ENCODE results near the gene RAD51B. TPM values are rescaled to one million over a fixed set of nuclear protein-coding genes. Genes with fewer than 3 reads are reported as not detected.

Gene RAD51B
- total RNA-seq, 2 donors from 2014 or later = 13.7 to 15.1 TPM

DNA sequence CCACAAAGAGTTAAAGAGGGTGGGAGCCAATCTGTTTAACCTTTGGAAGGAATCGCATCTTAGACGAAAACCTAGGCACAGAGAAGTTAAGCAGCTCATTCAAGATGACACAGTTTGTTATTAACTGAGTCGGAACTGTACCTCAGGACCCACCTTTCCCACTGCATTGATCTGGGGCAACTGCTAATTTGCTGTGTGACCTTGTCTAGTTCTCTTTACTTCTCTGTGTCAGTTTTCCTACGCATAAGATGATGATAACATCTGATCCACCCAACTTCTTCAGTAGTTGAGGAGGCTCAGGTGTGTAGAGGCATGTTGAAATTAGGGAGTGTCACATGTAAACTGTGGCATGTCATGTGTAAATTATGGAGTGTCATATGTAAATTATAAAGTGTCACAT is 787.1 kb downstream of the RAD51B start:
- intact Hi-C loops (cut with DNase I) = no loop called here
- no peak for DNase-seq (ENCODE audit: low spot score)

DNA sequence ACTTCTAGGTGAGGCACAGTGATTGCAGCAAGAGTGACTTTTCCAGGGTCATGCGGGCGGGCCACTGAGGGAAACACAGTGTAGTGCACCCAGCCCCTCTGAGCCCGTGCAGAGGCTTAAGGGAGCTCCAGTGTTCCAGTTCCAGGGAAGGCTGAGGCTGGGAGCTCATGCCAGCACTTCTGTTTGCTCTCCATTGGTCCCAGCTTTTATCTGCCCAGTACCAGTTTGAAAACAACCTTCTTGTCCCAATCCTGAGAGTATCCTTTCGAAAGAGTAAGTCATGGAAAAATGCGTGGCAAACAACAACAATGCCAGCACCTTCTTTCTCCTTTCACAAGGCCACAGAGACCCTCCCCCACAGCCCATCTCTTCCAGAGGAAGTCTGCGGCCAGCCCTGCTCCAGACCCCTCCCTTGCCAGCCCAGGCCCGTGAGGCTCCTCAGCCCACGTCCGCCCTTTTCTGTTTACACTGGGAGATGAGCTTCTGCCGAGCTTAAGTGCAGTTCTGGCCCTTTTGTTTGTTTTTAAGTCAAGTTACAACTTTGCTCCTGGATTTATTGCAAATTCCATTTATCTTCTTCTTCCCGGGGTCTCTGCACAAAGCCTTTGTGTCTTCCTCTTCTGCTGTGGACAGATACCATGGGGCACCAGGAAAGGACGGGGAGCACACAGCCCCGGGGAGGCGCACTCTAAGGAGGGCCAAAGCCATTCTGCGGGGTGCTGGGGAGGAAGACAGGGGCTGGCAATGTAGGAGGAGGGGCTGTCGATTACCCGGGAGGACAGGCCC is 787.7 kb downstream of the RAD51B start:
- intact Hi-C loops (cut with DNase I) = no loop called here
- DNase-seq (ENCODE audit: low spot score) = no peak

DNA sequence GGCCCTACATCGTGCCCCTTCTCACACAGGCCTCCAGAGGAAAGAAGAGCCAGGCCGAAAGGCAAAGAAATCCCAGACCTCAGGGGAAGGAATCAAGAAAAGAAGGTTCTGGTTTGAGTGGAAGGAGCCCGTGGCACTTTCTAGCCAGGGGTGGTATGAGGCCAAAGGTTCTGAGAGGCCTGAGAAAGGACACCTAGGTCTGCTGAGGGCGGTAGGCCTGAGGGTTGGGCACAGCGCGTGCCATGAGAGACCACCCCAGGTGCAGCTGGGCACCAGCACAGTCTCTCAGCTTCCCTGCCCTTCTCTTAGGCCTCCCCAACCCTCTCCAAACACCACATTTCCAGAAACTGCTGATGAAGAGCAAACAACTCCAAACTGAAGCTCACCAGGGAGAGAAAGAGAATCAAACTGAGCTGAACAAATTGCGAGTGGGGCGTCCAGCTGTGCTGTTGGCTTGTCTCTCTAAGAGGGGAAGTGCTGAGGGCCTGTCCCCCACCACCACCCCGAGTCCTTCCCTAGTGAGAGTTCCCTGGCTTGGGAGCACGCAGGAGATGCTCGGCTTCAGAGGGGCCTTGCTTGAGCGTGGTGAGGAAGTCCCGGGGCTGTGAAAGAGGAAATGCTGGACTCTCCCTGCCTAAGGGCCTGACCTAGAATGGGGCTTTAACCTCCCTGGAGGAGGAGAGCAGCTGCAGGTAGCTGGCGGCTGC is 788.4 kb downstream of the RAD51B start:
- no peak for DNase-seq (ENCODE audit: low spot score)
- intact Hi-C loops (cut with DNase I) = no loop called here

DNA sequence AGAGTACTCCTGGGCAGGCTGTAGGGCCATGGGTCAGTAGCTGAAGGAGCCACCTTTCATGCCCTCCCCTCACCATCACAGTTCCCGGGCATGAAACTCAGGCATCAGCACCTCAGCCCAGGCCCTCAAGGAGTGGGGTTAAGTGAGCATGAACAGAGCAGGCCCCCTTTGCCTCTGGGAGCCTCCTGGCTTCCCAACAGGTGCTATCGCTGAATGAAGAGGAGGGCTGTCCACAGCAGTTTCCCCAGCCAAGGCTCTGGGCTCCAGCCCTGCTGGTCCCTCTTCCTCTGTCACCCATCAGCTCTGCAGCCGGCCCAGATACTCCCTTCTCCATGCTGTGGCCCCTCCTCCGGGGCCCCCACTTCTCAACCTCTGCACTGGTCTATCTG is 789.0 kb downstream of the RAD51B start:
- intact Hi-C loops (cut with DNase I) = no loop called here
- no peak for DNase-seq (ENCODE audit: low spot score)

DNA sequence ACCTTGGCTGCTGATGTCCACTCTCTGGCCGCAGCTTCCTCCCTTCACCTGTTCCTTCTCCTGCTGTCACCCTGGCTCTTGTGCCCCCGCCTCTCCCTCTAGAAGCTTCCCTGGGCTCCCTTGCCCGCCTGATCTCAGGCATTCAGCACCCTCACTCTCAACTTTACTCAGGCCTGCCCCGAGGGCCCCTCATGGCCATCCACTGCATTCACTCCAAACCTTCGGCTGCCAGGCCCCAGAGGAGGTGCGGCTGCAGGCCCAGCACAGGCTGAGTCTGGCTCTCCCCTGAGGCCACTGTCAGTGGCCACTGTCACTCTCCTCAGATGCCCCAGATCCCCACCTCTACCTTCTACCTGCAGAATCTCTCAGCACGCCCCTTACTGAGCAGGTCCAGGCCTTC is 789.4 kb downstream of the RAD51B start:
- intact Hi-C loops (cut with DNase I) = no loop called here
- no peak for DNase-seq (ENCODE audit: low spot score)

DNA sequence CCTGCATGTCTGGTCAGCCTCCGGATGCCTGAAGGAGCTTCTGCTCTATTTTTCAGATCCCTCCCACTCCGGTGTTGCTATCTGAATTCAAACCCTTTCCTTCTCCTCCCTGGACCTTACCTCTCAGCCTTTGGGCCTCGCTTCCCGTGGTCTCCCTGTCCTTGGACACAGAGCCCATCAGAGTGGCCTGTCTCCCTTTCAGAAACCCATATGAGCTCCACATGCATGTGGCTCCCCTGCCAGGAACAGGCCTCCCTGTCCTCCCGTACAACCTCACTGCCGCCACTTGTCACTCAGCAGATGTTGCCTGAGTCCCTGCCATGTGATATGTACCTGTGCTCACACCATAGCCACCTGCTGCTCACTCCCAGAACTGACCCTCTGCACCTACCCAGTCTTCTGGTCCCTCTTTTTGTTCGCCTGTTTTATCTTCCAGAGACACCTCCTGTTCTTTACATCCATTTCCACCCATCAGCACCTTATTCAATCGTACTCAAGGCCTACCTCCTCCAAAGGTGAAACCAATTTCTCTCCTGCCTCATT is 790.7 kb downstream of the RAD51B start:
- no peak for DNase-seq (ENCODE audit: low spot score)
- intact Hi-C loops (cut with DNase I) = no loop called here

DNA sequence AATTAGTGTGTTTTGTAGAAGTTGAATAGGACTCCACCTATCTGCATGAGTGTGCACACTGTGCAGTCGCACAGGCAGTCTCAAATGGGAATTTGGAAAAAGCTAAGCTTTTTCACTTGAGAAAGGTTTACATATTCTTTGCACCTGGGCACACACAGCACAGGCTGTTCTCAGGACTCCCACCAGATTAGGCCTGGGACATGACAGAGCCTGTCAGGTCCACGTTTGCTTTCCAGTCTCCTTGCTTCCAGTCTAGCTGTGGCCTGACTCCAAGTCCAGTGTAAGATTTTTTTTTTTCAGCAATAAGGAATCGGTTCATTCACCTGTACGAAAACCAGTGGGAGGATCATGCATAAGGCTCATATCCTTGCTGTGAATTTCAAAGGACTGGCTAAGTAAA is 792.0 kb downstream of the RAD51B start:
- DNase-seq (ENCODE audit: low spot score) = no peak
- intact Hi-C loops (cut with DNase I) = no loop called here

DNA sequence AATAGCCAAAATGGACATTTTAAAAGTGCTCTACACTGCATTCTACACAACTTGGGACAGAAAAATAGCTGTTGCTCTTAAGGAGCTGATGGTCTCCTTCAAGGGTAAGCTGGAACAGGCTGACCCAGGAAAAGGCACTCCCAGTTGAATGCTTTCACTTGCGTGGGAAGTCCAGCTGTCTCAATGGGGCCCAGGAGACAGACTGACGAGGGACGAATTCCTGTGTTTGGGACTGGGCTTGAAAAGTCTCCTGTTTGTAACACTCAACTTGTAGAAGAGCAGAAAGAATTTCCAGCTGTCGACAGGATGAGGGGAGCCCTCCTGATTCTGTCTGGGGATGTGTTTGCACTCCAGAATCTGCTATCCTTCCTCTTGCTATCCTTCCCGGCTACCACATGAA is 792.5 kb downstream of the RAD51B start:
- DNase-seq (ENCODE audit: low spot score) = no peak
- intact Hi-C loops (cut with DNase I) = no loop called here

DNA sequence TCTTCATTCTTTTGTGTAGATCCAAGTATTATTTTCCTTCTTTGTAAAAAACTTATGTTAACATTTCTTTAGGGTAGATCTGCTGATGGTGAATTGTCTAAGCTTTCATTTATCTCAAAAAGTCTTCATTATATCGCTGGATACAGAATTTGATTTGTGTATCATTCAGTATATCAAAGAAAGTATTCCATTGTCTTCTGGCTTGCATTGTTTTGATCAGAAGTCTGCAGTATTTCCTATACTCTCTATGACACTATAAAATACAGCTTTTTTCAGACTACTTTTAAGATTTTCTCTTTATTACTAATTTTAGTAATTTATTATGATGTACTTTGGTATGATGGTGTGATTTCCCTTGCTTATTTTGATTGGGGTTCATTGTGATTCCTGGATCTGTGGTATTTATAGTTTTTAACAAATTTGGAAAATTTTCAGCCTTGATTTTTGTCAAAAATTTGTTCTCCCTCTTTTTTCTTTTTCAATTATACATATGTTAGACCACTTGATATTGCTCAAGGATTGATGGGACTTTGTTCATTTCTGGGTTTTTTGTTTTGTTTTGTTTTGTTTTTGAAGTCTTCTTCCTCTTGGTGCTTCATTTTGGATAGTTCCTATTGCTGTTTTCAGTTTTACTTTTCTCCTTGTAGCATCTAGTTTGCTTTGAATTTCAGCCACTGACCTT is 796.8 kb downstream of the RAD51B start:
- no peak for DNase-seq (ENCODE audit: low spot score)
- intact Hi-C loops (cut with DNase I) = no loop called here

DNA sequence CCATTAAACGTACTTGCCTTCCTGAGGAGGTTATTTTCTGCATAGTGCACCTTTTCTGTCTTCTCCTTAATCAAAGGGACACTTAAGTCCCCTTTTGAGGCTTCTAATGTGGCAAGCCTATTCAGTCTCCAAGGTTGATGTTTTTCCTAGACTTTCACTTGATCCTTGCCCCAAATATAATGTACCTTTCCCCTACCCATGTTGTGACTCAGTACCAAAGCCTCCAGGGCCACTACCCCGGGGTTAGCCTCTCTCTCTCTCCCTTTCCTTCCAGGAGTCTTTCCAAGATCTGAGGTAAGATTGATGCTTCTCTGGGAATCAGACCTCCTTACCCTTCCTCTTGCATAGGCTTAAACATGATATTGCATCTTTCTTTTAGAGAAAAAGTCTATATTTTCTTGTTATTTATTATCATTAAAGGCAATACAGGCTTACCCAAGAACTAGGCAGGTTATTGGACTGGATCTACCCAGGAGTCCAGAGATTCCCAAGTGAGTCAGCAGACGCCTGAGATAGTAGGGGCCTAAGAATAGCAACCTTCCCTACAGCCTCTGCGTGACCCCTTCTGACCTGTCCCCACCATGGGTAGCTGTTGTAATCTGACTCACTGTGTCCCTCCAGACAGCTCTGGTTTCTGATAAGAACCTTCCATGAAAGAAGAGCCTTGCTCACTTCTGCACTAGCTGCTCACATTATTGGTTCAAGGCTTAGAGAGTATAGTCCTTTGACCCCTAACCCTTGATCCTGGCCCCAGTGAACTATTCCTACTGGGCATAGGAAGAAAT is 800.4 kb downstream of the RAD51B start:
- intact Hi-C loops (cut with DNase I) = no loop called here
- no peak for DNase-seq (ENCODE audit: low spot score)

DNA sequence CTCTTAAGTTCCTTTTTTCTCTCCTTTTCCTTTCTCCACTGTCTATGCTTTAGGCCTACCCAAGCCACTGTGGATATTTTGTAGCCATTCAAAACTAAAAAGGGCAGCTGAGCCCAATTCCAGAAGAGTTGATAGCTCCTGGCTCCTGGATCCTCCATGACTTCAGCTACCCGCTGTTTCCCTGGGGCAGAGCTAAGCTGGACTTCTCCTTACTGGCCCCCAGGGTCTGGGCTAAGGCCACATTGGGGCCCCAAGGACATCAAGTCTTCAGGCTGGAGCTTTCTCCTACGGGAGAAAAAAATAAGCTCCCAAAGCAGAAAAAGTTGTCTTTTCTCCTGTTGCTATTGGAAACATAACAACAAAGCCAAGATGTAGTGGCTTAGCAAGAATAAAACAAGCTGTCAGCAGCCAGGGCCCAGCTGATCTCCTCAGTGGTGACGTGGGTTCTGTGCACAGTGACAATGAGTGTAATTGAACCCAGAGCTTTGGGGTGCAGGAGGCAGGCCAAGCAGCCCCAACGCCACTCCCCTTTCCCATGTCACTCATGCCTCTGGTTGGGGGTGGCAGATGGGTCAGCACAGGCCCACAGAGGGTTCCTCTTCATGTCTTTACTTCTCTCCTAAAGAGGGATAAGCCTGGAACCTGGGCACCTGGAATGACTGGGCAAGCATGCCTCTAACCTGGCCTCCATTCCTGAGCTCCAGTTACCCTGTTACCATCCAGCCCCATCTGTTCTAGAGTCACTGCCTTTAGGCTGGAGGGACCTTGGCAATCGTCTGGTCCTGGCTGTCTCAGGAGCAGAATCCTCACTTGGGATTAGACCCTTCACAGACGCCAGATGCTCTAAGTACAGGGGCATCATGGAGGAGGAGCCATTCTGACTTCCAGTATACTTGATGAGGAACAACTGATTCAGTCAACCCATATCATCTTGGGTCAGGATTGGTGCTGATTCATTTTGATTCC is 802.1 kb downstream of the RAD51B start:
- peak; percentile 92 for DNase-seq (ENCODE audit: low spot score)
- intact Hi-C loops (cut with DNase I) = no loop called here

DNA sequence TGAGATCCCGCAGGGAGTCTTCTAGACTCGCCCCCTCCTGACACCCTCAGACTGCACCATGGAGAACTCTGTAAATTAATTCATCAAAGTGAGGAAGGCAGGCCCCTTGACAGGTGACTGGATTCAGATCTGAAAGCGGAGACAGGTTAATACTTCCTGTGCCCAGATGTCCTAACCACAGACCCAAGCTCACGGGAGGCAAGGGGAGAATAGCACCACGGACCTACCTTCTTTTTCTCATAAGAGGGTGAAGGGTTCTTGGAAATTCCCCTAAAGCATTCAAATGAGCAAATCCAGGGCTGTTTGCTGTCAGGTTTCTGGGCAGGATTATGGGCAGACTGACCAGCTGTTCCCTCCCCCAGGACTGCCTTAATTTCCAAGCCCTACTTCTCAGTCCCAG is 803.3 kb downstream of the RAD51B start:
- intact Hi-C loops (cut with DNase I) = no loop called here
- DNase-seq (ENCODE audit: low spot score) = no peak

DNA sequence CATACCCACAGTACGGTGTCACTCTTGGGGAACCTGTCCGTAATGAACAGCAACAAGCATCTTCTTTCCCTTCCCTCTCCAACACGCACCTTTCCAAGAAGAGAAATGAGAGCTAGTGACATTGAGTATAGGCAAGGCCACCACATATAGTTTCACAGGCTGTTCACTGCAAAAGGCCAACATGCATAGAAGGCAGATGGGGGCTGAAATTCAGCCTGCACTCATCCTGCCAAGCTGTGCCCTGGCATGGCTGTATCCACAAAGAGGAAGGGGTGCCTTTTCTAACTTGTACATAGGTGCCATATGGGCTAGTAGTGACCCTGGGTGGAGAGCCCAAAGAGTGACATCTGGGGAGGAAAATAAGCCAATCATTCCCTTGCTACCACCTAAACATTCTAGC is 803.7 kb downstream of the RAD51B start:
- DNase-seq (ENCODE audit: low spot score) = no peak
- intact Hi-C loops (cut with DNase I) = no loop called here

DNA sequence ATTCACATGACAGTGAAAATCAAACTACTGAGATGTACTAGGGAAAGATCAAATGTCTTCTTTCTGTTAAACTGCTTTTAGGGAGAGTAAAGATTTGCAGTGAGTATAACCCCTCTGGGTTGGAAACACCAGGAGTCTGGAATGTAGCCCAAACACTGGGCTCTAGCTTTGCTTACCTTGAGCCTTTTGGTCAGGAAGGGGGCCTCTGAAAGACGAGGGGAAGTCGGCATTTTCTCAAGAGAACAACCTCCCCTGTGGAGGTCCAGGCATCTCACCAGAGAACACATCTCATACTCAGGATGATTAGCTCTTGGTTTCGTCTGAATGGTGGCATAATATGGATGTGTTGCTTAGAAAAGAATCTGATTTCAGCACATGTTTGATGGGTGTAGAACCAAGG is 804.2 kb downstream of the RAD51B start:
- intact Hi-C loops (cut with DNase I) = no loop called here
- DNase-seq (ENCODE audit: low spot score) = no peak

DNA sequence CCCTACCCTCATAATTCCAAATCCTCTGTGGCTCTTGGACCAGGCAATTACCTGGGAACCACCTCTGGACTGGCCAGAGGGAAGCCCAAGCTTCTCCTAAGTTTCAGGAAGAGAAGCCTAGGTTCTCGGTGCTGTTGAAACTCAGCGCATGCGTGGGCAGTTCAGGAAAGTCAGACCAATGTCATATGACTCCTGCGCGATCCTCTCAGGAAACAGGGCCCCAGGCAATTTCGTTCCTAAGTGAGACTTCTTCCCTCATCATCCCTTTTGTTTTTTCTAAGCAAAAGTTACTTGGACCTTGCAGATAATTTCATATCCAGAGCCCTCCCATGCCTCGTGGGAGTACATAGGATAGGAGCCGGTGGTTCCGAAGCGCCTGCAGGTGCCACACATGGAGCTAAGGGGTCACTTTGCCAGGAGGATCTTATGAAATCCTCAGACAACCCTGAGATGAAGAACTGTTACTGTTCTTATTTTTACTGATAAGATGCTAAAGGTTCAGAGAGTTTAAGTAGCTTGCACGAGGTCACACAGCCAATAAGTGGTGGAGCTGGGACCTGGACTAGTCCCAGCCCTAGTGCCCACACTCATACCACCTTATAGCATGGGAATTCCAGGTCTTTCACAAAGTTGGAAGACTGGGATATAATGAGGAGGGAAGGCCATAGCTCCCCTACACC is 805.1 kb downstream of the RAD51B start:
- intact Hi-C loops (cut with DNase I) = no loop called here
- no peak for DNase-seq (ENCODE audit: low spot score)

DNA sequence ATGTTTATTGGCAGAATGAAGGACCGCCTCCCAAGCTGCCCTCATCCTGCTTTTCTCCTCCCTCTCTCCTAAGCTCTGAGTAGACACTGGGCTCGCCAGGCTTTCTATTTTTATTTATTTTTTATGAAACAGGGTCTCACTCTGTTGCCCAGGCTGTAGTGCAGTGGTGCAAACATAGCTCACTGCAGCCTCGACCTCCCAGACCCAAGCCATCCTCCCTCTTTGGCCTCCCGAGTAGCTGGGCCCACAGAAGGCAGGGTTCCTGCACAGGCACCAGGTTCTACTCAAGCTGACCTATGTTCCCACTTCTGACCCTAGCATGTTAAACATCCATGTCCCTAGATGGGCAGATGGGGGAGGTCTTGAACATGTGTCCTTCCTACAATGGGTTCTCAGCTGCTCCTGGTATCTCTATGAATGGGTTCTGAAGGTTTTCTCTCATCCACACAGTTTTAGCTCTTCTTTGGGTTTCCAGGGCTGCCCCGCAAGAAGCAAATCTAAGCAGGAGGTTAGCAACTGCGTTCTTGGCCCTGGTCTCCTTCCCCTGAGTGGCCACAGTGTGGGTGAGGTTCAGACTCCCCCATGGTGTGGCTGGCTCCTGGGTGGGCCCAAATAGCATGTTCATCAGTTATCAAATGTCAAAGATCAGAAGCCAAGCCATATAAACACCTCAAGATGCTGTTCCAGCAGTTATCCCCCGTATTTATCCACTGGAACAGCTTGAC is 805.9 kb downstream of the RAD51B start:
- intact Hi-C loops (cut with DNase I) = no loop called here

DNA sequence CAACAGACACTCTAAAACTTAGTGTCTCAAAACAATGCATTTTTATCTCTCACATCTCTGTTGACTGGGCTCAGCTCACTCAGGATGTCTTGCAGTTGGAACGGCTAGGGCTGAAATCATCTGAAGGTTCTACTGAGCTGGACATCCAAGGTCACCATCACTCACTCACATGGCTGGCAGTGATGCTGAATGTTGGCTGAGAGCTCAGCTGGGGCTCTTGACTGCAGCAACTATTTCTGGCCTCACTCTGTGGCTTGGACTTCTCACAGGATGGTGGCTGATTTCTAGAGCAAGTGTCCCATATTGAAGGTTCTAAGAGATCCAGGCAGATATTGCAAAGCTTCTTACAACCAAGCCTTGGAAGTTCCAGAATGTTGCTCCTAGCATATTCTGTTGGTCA is 806.8 kb downstream of the RAD51B start:
- intact Hi-C loops (cut with DNase I) = no loop called here
- DNase-seq (ENCODE audit: low spot score) = no peak

More for the DNA sequence above, 805.9 kb downstream of the RAD51B start:
- no peak for DNase-seq (ENCODE audit: low spot score)
